GM18909 (cell line): ENCODE measurements around the gene TRPT1.
A peak's percentile ranks its signal among the peaks of the same experiment; 100 is the strongest.

Experiments used
- ATAC-seq: cut with Tn5 transposase; IDR thresholded peaks from one replicate; pipeline ENCODE4 v1.9.1; 2021; ENCODE audit warnings: mild to moderate bottlenecking; ENCODE audit not compliant: unreplicated experiment, poor library complexity

The TRPT1 gene

GRCh38 chr11:64185175-64185692 lies 40.8 kb downstream of the TRPT1 start:
- ATAC-seq: peak; percentile 22

- ATAC-seq: no peak
These were observed 42.1 kb downstream of the TRPT1 start for GRCh38 chr11:64183890-64184289.

- ATAC-seq: no peak
These were observed 44.2 kb downstream of the TRPT1 start for GRCh38 chr11:64181506-64182411.

GRCh38 chr11:64180891-64181290 lies 45.1 kb downstream of the TRPT1 start:
- ATAC-seq: no peak

GRCh38 chr11:64178951-64179639 lies 46.9 kb downstream of the TRPT1 start:
- no peak for ATAC-seq

GRCh38 chr11:64178203-64178602 lies 47.8 kb downstream of the TRPT1 start:
- ATAC-seq: no peak

- ATAC-seq: no peak
These were observed 49.2 kb downstream of the TRPT1 start for GRCh38 chr11:64176751-64177150.
